SW480 (cell line): Measurements from ENCODE around the gene CD24.

Source experiments
- DNase-seq: peaks from one replicate; pipeline ENCODE4 v3.0.0-alpha.2; 2016; ENCODE audit warnings: low spot score

CD24 gene

DNA sequence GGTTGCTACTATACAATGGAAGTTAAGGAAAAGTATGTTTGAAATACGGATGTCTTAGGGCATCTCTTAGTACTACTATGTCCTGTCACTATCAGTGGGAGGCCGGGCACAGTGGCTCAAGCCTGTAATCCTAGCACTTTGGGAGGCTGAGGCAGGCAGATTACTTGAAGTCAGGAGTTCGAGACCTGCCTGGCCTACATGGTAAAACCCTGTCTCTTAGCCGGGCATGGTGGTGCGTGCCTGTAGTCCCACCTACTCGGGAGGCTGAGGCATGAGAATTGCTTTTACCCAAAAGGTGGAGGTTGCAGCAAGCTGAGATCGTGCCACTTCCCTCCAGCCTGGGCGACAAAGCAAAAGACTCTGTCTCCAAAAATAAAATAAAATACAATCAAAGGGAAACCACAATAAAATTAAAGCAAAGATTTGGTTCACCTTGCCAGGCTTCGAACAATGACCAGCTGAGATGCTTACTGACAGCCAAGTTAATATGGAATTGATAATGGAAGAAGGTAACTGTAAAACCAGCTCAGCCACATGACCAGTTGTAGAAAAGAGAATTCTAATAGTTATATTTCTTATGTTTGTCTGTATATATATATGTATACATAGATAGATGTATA is 6.5 kb downstream of the CD24 start:
- no peak for DNase-seq

DNA sequence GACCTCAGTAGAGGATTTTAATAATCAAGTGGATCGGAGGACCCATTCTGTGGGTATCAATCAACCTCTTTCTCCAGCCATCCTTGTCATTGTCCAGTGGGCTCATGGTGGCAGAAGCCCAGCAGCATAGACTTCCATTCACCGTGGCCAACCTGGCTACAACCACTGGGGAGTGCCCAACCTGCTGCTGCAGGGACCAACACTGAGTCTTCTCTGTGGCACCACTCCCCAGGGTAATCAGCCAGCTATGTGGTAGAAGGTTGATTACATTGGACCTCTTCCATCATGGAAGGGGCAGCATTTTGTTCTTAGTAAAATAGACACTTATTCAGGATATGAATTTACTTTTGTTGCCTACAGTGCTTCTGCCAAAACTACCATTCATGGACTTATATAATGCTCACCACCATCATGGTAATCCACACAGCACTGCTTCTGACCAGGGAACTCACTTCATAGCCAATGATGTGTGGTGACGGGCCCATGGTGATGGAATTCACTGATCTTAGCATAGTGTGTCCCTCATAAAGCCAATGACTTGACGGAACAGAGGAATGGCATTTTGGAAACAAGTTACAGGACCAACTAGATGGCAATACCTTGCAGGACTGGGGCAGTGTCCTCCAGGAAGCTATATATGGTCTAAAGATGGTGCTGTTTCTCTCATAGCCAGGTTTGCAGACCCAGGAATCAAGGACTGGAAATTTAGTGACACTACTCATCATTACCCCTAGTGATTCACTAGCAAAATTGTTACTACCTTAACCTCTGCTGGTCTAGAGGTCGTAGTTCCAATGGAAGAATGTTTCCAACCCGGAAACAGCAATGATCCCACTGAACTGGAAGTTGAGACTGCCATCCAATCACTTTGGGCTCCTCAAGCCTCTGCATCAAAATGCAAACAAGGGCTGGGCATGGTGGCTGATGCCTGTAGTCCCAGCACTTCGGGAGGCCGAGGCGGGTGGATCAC is 7.6 kb downstream of the CD24 start:
- no peak for DNase-seq

DNA sequence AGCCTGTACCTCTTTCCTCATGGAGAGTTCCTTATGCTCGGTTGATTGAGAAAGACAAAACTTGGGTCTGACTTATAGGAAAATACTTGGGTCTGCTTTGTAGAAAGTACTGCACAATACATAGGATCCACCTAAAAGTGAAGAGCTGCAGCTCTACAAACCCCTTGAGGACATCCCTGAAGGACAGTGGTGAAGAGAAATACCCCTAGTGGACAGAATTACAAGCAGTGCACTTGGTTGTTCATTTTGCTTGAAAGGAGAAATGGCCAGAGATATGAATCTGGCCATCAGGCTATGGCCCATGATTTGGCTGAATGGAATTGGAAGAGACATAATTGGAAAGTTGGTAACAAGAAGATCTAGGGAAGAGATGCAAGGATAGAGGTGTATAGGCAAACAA is 8.3 kb downstream of the CD24 start:
- no peak for DNase-seq

DNA sequence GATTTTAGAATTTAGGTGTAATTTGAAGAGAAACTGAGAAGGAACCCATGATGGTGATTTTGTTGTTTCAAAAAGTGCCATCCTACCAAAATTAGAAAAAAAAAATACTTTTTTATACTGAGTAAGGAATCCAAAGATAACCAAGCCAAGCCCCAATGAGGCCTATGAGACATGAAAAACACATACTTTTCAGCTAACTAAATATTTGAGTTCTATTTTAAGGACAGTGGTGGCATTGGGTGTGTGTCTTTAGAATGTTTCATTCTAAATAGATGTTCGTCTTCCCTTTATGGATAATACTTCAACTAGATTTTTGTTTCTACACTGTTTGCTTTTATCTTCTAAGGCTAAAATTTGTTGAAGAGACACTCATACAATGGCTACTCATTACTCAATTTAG is 9.6 kb downstream of the CD24 start:
- no peak for DNase-seq

DNA sequence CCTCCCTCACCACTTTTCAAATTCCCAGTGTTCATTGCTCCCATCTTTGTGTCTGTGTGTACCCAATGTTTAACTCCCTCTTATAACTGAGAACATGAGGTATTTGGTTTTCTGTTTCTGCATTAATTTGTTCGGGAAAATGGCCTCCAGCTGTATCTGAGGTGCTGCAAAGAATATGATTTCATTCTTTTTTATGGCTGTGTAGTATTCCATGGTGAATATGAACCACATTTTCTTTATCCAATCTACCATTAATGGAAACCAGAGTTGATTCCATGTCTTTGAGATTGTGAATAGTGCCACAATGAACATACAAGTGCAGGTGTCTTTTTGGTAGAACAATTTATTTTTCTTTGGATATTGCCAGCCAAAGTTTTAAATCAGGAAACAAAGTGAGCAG is 10.4 kb downstream of the CD24 start:
- no peak for DNase-seq

DNA sequence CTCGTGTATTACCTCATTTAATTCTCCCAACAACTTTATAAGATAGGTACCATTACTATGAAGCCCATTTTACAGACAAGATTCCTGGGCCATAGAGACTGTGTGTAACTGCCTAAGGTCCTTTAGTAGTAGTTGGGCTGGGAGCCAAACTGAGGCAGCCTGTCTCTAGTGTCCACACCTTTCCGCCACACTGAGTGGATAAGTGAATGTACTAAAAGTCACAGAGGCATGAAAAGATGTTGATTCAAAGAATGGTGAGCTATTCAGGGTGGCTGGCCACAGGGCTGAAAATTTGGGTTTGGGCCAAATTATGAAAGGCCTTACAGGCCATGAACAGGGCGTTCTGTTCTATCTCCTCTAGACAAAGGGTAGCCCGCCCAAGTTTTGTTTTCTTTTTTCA is 11.0 kb downstream of the CD24 start:
- DNase-seq, result no peak

DNA sequence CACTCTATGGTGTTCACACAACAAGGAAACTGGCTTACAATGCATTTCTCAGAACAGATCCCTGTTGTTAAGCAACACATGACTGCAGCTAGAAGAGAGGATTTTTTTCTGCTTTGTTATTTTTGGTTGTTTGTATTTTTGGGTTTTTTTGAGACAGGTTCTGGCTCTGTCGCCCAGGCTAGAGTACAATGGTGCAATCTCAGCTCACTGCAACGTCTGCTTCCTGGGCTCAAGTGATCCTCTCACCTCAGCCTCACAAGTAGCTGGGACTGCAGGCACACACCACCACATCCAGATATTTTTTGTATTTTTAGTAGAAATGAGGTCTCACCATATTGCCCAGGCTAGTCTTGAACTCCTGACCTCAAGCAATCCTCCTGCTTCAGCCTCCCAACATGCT is 12.7 kb downstream of the CD24 start:
- DNase-seq, result no peak

DNA sequence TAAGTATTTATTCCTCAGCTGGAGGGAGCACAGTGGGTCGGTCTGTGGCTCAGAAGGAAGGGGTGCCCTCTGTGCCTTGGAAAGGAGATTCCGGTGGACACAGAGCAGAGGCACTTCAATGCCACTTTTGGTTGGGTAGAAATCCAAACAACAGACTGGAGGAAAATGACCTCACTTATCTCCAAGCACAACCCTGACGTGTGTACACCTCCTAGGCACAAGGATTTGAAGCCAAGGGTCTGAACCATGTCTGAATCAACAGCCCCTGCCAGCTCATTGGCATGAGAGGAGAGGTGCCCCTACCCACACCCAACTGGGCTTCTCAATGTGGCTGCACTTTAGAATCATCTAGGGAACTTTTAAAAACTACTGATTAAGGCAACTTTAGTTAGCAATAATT is 13.4 kb downstream of the CD24 start:
- DNase-seq, result no peak

DNA sequence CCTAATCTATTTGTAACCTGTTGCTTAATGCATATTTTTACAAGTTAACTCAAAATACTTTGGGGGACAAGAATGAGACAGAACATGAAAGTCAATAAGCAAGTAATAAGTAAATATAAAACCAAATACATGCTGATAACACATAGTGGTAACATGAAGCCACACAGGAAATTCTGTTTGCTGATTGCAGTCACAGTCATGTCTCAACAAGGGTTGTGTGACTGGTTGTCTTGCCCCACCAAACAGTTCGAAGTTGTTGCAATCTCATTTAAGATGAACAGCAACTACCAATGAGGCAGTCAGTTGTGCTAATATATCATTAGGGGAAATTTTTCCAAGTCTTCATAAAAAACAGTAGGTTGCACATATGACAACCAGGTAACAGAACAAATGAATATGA is 14.5 kb downstream of the CD24 start:
- no peak for DNase-seq

DNA sequence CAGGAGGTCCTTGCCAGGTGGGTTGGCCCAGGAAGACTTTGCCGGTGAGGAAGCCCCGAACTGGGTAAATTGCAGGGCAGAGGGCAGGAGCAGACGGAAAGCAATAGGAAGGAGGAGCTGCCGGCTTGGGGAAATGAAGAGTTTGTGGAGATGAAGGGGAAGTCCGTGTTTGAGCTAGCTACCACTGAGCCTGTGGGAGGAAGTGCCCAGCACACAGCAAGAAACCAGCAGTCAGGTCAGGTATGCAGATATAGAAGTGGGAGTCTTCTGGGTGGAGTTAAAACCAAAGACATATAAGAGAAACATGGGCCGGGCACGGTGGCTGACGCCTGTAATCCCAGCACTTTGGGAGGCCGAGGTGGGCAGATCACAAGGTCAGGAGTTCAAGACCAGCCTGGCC is 34.7 kb downstream of the CD24 start:
- DNase-seq, result no peak

DNA sequence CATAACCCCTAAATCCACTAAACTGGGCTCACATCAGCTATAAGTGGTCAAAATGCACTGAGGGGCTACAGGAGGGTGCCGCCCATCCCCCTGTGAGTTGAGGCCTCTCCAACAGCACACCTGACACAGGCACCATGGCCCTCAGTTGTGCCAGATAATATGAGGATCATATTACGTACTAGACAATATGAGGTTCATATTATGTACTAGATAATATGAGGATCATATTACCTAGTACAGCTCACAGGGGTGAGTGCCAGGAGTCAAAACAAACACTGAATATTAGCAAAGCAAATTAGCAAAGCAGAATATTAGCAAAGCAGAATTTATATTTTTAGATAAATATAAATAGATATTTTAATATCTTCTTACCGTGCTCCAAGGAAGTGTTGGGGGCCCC is 35.3 kb downstream of the CD24 start:
- no peak for DNase-seq

DNA sequence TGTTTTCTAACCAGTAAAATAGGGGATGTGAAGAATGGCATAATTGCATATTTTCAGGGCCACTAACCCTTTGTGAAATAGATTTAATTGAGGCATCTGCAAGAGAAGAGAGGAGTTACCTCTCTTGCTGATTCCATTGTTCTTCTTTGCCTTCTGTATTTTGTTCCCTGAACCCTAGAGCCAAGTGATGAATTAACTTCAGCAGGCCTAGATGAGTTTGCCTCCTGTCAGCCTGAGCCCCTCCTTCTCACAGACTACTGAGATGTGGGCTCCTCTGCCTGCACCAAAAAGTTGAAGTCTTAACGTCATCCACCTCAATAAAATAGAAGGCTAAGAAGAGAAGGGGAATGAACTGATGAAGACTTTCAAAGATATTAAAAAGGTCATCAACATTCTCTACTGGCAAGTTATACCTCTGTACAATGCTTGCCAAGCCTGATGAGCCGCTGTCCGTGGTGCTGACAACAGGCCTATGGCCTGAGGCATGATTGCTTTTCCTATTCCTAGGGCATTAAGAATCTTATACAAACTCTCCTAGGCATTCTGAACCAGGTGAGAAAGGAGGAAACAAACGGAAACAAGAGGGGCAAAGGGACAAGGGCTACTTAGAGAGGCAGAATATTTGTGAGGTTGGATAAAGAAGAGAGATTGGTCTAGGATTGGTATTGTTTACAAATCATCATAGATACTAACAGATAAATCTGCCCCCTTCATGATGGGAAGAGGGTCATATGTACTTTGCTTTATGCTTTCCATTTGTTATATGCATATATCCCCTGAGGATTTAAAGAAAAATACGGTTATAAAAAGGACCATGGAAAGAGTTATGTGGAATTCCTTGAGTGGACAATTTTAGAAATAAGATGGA is 46.8 kb downstream of the CD24 start:
- peak; percentile 26 for DNase-seq

DNA sequence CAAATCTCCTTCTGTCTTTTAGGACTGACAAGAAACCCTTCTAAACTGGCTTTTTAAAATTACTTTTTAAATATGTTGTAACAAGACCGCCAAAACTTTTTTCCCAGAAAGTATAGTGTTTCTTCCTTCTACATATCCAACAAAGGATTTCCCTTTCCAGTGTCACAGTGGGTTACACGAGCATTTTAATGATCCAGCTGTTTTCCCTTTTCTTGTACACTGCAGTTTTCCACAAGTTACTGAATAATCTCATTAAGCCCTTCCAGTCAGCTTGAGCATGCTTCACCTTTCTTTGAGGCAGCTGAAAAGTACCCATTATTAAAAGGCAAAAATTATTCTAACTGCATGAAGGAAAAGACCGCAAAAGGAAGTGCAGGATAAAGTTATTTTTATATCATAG is 48.6 kb downstream of the CD24 start:
- DNase-seq, result no peak

DNA sequence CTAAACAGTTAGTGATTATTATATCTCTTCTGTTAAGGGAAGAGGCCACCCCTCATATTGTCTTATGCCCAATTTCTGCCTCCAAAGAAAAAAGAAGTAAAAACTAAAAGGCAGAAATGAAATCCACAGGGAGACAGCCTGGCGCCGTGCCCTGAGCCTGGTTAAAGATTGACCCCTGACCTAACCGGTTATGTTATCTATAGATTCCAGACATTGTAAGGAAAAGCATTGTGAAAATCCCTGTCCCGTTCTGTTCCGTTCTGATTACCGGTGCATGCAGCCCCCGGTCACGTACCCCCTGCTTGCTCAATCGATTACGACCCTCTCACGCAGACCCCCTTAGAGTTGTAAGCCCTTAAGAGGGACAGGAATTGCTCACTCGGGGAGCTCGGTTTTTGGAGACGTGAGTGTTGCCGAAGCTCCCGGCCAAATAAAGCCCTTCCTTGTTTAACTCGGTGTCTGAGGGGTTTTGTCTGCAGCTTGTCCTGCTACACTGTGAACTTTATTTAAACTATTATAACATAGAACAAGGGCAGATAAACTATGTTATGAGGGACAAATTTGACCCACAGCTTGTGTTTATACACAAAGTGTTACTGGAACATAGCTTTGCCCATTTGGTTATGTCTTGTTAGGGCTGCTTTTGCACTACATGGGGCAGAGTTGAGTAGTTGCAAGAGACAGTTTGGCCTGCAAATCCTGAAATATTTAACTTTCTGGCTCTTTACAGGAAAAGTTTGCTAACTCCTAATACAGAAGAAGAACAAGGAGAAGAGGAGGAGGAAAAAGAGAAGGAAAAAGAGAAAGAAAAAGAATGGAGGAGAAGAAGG is 49.6 kb downstream of the CD24 start:
- DNase-seq, result no peak

DNA sequence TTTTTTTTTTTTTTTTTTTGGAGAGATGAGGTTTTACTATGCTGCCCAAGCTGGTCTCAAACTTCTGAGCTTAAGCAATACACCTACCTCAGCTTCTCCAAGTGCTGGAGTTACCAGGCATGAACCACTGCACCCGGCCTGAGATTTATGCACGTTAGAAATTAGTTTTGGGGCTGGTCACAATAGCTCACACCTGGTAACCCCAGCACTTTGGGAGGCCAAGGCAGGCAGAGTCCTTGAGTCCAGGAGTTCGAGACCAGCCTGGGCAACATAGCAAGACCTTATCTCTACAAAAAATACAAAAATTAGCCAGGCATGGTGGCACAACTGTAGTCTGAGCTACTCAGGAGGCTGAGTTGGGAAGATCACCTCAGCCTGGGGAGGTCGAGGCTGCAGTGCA is 51.9 kb downstream of the CD24 start:
- no peak for DNase-seq
